ENCODE results near the gene NUDT21. TPM values are rescaled to one million over a fixed set of nuclear protein-coding genes. Genes with fewer than 3 reads are reported as not detected.

The NUDT21 gene
- total and polyA plus RNA-seq, 7 donors, result 16.9 to 52.4 (median 41.1) TPM

DNA sequence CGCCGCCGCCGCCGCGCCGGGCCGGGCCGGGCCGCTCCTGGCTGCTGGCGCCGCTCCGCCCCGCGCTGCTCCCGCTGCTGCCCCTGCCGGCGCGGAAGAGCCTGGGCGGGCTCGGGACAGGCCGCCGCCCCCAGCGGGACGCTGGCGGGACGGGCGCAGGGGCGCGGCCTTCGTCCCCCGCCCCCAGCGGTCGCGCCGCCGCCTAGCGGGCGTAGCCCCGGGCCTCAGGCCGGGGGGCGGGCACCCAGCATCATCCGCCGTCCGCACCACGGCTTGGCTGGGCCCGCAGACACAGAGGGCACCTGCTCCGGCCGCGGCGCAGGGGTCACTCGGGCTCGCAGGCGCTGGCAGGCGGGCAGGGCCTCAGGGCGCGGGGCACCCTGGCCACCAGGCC, 25.7 kb downstream of the NUDT21 start, which contains the start of gene AMFR:
TSS of gene AMFR (minus strand) at position 107 of the 394 bp plus-strand sequence. CDS start 218 bp downstream, outside the sequence.
- intact Hi-C loops (cut with DNase I), result no loop called here
- Histone ChIP-seq H3K36me3 (ENCODE audit: insufficient read depth in 1 of 2, low read depth in 1 of 2) (peaks cover 0 to 3% of the 10 kb centered on the region in 2 donors), H3K9me3 (no peaks in the 10 kb centered on the region), H3K27me3 (ENCODE audit: insufficient read depth in 3 of 3, low read length in 2 of 3) (no peaks in the 10 kb centered on the region), H3K27ac (peak within 1 kb of the TSS; percentile 94), H3K4me3 (peak within 1 kb of the TSS; percentile 94), H3K4me1 (peaks cover 26% of the 10 kb centered on the region)
- ATAC-seq (peak; percentile 95 to 96 (median 96)), DNase-seq (peak; percentile 78 to 88)
- 0% methylated on average over 14 to 57 of the region's 57 CpGs for WGBS, 3 donors
- TF ChIP-seq, protein P1, sequence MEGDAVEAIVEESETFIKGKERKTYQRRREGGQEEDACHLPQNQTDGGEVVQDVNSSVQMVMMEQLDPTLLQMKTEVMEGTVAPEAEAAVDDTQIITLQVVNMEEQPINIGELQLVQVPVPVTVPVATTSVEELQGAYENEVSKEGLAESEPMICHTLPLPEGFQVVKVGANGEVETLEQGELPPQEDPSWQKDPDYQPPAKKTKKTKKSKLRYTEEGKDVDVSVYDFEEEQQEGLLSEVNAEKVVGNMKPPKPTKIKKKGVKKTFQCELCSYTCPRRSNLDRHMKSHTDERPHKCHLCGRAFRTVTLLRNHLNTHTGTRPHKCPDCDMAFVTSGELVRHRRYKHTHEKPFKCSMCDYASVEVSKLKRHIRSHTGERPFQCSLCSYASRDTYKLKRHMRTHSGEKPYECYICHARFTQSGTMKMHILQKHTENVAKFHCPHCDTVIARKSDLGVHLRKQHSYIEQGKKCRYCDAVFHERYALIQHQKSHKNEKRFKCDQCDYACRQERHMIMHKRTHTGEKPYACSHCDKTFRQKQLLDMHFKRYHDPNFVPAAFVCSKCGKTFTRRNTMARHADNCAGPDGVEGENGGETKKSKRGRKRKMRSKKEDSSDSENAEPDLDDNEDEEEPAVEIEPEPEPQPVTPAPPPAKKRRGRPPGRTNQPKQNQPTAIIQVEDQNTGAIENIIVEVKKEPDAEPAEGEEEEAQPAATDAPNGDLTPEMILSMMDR (IDR thresholded peaks at IDR 0.05), result peak; percentile 63

DNA sequence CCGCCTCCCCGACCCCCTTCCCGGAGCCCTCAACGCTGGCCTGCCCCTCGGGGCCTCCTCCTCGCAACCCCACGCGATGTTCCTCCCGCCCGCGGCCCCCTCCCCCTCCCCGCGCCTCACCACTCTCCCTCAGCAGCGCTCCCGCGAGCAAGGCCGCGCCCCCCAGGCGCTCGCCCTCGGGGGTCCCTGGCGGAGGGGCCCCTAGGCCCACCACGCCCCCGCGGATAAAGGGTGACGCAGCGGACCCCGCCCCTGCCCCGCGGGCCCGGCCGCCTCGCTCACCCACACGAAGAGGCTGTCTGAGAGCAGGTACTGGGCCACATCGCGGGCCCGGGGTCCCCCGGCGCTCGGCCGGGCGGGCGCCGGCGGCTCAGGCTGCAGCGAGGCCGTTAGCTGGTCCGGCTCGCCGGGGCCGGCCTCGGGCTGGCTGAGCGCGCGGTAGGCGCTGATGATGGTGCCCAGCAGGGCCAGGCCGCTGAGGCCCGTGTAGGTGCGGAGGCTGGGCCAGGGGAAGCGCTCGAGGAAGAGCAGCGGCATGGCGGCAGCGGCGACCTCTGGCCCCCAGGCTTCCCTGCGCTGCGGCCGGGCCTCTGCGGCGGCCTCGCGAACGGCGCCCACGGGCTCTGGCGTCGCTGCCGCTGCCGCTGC, 26.2 kb downstream of the NUDT21 start:
- Histone ChIP-seq H3K4me3 (peak overlapping the region; percentile 94), H3K27ac (peak overlapping the region; percentile 94), H3K27me3 (ENCODE audit: insufficient read depth in 3 of 3, low read length in 2 of 3) (no peaks in the 10 kb centered on the region), H3K36me3 (ENCODE audit: insufficient read depth in 1 of 2, low read depth in 1 of 2) (no peaks in the 10 kb centered on the region), H3K4me1 (peaks cover 29% of the 10 kb centered on the region), H3K9me3 (no peaks in the 10 kb centered on the region)
- 1% methylated on average over 27 to 79 of the region's 79 CpGs for WGBS, 3 donors
- DNase-seq, result peak; percentile 52 to 73
- intact Hi-C loops (cut with DNase I), result no loop called here
- TF ChIP-seq, protein P1 (IDR thresholded peaks at IDR 0.05), result no peak
- peak; percentile 33 to 63 (median 52) for ATAC-seq

DNA sequence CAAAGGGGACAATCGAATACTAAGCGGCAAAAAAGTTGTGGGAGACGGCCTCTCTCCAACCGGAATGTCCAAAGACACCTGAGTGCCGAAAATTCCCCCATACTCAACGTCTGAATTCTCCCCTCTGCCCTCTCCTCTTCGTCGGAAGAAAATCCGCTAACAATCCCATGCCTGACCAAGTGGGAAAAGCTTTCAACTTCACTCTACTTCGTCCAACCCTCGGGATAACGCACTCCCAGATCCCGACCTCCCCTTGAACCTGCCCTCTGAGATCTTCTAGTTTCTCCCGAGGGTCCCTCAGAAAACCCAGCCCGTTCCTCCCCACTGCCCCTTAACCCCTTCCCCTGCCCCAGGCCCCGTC, 26.7 kb downstream of the NUDT21 start:
- Histone ChIP-seq H3K4me3 (peak overlapping the region; percentile 94), H3K27me3 (ENCODE audit: insufficient read depth in 3 of 3, low read length in 2 of 3) (no peaks in the 10 kb centered on the region), H3K36me3 (ENCODE audit: insufficient read depth in 1 of 2, low read depth in 1 of 2) (no peaks in the 10 kb centered on the region), H3K27ac (peak overlapping the region; percentile 94), H3K9me3 (no peaks in the 10 kb centered on the region), H3K4me1 (peaks cover 33% of the 10 kb centered on the region)
- intact Hi-C loops (cut with DNase I), result no loop called here
- 1 to 2% (median 1%) methylated on average over 16 of the region's 16 CpGs for WGBS, 3 donors
- TF ChIP-seq, protein P1 (IDR thresholded peaks at IDR 0.05), result no peak
- ATAC-seq (peak in 3 of 4 donors; percentile 4 to 17 (median 13)), DNase-seq (no peak)

DNA sequence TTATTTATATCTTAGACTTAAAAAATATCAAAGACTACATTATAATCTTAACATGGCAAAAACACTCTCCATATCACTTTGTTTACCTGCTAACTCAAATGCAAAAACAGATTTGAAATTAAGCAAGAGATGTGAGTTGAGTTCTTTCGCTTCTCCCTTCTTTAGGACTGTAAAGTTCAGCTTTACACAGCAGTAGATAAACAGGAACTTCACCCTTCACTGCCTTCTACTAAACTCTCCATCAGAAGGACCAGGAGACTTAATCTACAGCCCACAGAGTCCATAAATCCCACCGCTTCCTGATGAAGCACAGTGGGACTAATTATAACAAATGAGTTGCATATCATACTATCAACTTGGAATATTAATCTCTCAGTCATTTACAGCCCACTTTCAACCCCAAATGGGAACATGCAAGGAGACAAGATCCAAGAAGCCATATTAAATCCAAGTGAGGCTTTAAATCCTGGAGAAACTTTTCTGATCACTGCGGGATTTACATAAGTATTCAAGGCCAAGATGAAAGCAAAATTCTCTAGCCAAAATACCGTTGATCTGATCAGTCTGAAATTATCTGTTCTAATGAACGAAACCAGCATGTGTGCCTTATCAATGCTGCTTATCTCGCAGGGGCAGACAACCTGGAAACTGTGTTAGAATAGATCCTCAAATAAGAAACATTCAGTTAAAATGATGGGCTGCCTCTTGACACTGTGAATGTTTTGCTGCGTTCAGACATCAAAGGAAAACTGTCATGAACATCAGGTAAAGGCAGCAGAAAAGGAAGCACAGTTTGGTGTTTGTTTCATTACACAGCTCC, 27.3 kb downstream of the NUDT21 start:
- peak in 1 of 4 donors; percentile 1 for ATAC-seq
- no peak for DNase-seq
- Histone ChIP-seq H3K36me3 (ENCODE audit: insufficient read depth in 1 of 2, low read depth in 1 of 2) (no peaks in the 10 kb centered on the region), H3K9me3 (no peaks in the 10 kb centered on the region), H3K4me3 (peak overlapping the region; percentile 94), H3K27ac (peak overlapping the region; percentile 94), H3K27me3 (ENCODE audit: insufficient read depth in 3 of 3, low read length in 2 of 3) (no peaks in the 10 kb centered on the region), H3K4me1 (peaks cover 37% of the 10 kb centered on the region)
- TF ChIP-seq, protein P1 (IDR thresholded peaks at IDR 0.05), result no peak
- intact Hi-C loops (cut with DNase I), result no loop called here
- WGBS, 3 donors, result 31 to 43% (median 35%) methylated on average over 7 of the region's 7 CpGs

Measured in psoas muscle (tissue), 8 donors.